ENCODE data around the gene UNCX. TPM values are rescaled to one million over a fixed set of nuclear protein-coding genes. Genes with fewer than 3 reads are reported as not detected.

UNCX gene
- total RNA-seq, 1 donor from 2014 or later: not detected

DNA sequence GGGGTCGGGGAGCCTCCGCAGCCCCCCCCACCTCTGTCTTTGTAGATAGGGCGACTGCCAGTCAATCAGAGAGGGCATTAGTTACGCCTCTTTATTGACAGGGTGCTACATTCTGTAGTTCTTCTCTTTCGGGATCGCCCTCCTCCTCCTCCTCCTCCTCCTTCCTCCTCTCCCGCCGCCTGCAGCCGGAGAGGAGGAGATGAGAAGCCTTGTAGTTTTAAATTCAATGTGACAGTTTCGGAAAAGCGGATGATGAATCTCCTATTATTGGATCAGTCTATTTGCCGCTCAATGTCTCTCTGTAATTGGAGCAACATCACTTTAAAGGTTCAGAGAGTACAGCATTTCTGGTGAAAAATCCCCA lies 587 bp upstream of the UNCX start:
- DNase-seq: no peak

GRCh38 chr7:1233333-1234048 lies 819 bp downstream of the UNCX start:
- no peak for DNase-seq

DNA sequence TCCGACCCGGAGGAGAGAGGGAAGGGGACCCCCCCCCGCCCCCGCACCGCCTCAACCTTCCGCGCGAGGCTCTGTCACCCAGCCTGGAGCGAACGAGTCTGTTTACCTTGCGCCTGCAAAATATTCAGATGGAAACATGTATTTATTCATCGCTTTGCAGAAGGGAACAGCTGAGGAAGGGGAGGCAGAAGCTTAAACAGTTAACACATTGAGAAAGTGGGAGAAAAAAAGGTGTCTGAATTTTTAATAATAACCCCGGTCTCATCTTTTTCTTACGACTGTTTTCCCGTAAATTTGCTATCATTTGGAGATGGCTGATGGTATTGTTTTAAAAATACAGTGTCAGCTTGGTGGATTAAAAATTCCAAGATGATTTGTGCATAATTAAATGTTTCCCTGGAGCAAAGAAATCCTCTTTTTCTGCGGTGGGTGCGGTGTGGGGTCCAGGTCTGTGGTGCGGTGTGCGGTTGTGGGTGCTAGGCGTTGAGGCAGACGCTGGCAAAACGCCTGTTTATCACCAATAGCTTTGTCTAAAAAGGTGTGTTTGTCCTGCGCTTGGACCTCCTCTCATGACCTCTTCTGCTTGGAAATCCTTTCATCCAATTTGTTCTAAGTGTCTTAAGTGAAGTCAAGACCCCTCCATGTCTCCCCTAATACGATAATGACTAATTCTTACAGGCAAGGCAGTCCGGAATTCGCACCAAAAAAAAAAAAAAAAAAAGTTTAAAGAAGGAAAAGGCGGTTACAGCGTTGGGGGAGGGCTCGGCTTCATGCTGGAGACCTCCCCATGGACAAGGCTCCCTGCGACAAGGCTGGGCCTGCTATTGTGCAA lies 1.6 kb downstream of the UNCX start:
- DNase-seq: no peak

GRCh38 chr7:1234881-1235500 lies 2.3 kb downstream of the UNCX start:
- no peak for DNase-seq

DNA sequence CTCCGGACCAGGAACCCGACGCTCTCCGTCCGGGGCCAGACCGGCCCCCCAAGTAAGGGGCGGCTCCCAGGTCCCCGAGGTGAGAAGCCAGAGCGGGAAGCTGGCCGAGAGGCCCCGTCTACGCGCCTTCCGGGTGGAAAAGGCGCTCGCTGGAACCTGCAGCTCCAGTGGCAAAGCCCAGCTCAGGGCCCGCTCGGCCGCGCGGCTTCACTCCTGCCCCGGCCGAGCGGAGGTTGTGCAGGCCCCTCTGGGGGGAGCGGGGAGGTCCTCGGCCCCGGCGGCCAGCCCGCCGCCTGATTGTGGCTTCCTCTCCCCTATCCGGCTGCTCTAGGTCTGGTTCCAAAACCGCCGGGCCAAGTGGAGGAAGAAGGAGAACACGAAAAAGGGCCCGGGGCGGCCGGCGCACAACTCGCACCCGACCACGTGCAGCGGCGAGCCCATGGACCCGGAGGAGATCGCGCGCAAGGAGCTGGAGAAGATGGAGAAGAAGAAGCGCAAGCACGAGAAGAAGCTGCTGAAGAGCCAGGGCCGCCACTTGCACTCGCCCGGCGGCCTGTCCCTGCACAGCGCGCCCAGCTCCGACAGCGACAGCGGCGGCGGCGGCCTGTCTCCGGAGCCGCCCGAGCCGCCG lies 2.9 kb downstream of the UNCX start:
- no peak for DNase-seq

- no peak for DNase-seq
Observed at GRCh38 chr7:1236132-1236661, 3.5 kb downstream of the UNCX start.

GRCh38 chr7:1236831-1237701 lies 4.4 kb downstream of the UNCX start:
- no peak for DNase-seq

DNA sequence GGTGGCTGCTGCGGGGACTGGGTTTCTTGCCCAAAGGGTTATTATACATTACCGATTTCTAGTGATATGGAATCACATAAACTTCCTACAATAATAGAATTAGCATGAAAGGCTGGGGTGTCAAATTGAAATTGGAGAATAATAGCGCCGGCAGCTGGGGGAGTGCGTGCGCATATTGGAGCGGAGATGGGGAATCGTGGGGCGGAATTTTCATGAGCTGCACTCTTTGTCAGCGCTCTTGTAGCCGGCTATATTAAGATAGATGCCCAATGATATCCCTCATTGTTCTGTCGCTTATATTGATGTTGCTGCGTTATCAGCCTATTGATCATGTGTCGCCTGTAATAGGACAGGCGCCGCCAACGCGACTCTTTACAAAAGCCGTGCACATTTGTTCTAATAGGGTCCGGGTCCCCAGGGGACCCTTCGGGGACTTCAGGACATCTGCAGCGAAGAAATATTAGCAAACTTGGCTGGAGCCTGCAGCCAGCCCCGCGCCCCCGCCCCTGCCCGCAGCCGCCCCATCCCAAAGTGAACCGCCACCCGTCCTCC lies 5.1 kb downstream of the UNCX start:
- no peak for DNase-seq

- no peak for DNase-seq
Observed at GRCh38 chr7:1238450-1238882, 5.8 kb downstream of the UNCX start.

GRCh38 chr7:1238931-1239802 lies 6.5 kb downstream of the UNCX start:
- DNase-seq: no peak

- no peak for DNase-seq
Observed at GRCh38 chr7:1239803-1240516, 7.3 kb downstream of the UNCX start.

GRCh38 chr7:1240517-1241257 lies 8.0 kb downstream of the UNCX start:
- no peak for DNase-seq

DNA sequence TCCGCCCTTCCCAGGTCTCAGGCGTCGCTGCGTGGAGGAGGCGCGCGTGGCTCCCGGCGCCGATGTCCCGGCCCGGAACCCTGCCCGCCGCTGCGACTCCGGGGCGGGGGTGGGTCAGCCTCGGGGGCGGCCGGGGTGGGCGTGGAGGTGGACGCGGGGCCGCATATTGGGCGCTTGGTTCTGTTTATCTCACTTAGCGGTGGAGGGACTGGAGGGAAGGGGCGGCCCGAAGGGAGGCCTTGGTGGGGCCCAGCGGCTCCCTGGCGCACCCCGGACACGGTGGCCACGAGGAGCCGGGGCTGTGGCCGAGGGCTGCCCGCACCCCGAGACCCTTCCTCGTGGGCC lies 8.6 kb downstream of the UNCX start:
- DNase-seq: no peak

DNA sequence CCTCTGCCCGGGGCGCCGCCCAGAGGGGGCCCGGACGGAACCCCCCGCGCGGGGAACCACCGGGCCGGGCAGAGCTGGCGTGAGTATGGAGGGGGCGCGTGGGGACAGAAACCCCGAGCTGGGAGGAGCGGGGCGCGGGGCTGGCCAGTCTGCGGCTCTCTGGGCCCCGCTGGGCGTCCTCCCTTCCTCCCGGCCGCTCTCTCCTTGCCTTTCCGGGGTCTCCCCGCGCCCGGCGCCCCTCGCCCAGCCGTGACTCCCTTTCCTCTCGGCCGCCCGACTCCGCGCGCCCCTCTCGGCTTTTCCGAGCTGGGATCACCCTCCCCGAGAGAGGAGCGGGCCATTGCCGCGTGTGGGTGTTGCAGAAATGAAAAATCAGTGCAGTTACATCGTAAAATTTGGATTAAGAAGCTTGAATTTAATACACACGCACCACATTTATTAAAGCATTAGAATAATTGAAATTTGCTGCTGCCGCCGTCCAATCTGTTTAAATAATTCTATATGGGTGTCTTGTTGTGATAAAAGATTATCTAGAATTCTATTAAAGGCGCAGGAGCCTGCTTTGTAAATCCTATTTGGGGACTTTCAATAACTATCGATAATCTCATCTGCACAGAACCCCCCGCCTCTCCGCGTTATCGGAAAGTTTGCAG lies 9.1 kb downstream of the UNCX start:
- DNase-seq: no peak

- no peak for DNase-seq
Observed at GRCh38 chr7:1242256-1242605, 9.6 kb downstream of the UNCX start.

GRCh38 chr7:1242606-1243289 lies 10.1 kb downstream of the UNCX start:
- DNase-seq: no peak

DNA sequence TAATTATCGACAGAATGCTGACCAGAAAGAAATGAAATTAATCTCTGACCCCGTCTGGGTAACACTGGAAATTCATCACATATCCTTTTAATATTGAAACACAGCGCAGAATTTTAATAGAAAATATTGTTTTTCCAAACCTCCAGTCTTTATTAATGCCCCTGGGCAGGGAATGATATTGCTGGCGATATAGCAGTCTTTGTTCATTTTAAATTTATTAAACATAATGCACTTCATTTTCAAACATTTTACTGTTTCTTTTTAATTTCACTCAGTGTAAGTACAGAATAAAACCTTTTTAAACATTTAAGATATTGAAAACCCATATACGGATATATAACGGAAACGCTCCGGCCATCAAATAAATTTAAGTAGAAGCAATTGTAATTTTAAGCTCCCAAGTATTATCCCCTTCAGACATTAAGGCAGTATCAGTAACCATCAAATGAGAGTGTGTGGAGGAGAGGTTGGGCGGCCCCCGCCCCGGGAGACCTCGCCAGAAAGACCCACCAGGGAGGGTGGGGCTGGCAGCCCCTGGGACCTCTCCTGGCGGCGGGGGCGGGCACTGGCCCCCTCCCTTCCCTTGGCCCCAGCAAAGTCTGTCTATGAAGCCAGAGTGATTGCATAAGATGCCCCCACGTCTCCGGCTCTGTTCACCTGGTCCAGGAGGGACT lies 10.8 kb downstream of the UNCX start:
- no peak for DNase-seq

Data from occipital lobe (tissue), 2 donors.